ENCODE results near the gene GOPC.
"Not testable (repeated sequence)": the region's sequence is repeated elsewhere in the genome, so short reads cannot be mapped to it uniquely, and the experiment has no call there.

Gene GOPC
- long read RNA-seq, full-length matches to known transcripts = 97 of 136 reads
- long read RNA-seq, partial matches to known transcripts = 15 of 136 reads
- long read RNA-seq, other reads (novel, unspliced or antisense) = 24 of 136 reads

- DNase-seq (ENCODE audit: low read depth in 1 of 2, low spot score in 1 of 2) = peak; percentile 95 to 97
- TF ChIP-seq POLR2AphosphoS5 (IDR thresholded peaks at IDR 0.05; ENCODE audit: low read depth) (peak; percentile 90), REST (IDR thresholded peaks at IDR 0.05; ENCODE audit: insufficient replicate concordance, low read depth) (peak; percentile 54), CTCF (IDR thresholded peaks at IDR 0.05; ENCODE audit: insufficient read depth, low read length) (no peak), GABPA (IDR thresholded peaks at IDR 0.05; ENCODE audit: low read depth) (0 out of 2 replicates have a peak, but pooled peaks have one; percentile 14)
- Histone ChIP-seq H3K4me3 (replicated peaks; ENCODE audit: insufficient read depth, low read length) (peak within 1 kb of the TSS; percentile 82), H3K27me3 (ENCODE audit: insufficient read depth, poor library complexity, severe bottlenecking) (no peaks in the 10 kb centered on the region), H3K27ac (replicated peaks) (peak within 1 kb of the TSS; percentile 85)
Observed at GRCh38 chr6:117602151-117602898, at the start of gene GOPC. TSS of gene GOPC (minus strand) at chr6:117602511. CDS start at chr6:117602288, 223 bp downstream.

- H3K4me3 ChIP-seq (replicated peaks; ENCODE audit: insufficient read depth, low read length); DNase-seq (ENCODE audit: low read depth in 1 of 2, low spot score in 1 of 2); H3K27ac ChIP-seq (replicated peaks); H3K27me3 ChIP-seq (ENCODE audit: insufficient read depth, poor library complexity, severe bottlenecking): not testable (repeated sequence)
Observed at GRCh38 chr6:117651984-117652383, 49.7 kb upstream of the GOPC start.

GRCh38 chr6:117642976-117643375 lies 40.7 kb upstream of the GOPC start:
- no peaks in the 10 kb centered on the region for H3K27me3 ChIP-seq (ENCODE audit: insufficient read depth, poor library complexity, severe bottlenecking)
- no peak overlapping the region for H3K27ac ChIP-seq (replicated peaks)
- TF ChIP-seq GABPA (IDR thresholded peaks at IDR 0.05; ENCODE audit: low read depth) (no peak), CTCF (IDR thresholded peaks at IDR 0.05; ENCODE audit: insufficient read depth, low read length) (no peak), SPI1 (IDR thresholded peaks at IDR 0.05; ENCODE audit: borderline replicate concordance, low read depth) (no peak), POLR2AphosphoS5 (IDR thresholded peaks at IDR 0.05; ENCODE audit: low read depth) (no peak), REST (IDR thresholded peaks at IDR 0.05; ENCODE audit: insufficient replicate concordance, low read depth) (no peak)
- H3K4me3 ChIP-seq (replicated peaks; ENCODE audit: insufficient read depth, low read length) = no peak overlapping the region
- DNase-seq (ENCODE audit: low read depth in 1 of 2, low spot score in 1 of 2) = no peak

- no peak for DNase-seq (ENCODE audit: low read depth in 1 of 2, low spot score in 1 of 2)
- TF ChIP-seq SPI1 (IDR thresholded peaks at IDR 0.05; ENCODE audit: borderline replicate concordance, low read depth) (no peak), REST (IDR thresholded peaks at IDR 0.05; ENCODE audit: insufficient replicate concordance, low read depth) (no peak), GABPA (IDR thresholded peaks at IDR 0.05; ENCODE audit: low read depth) (no peak), POLR2AphosphoS5 (IDR thresholded peaks at IDR 0.05; ENCODE audit: low read depth) (no peak), CTCF (IDR thresholded peaks at IDR 0.05; ENCODE audit: insufficient read depth, low read length) (no peak)
- no peak overlapping the region for H3K4me3 ChIP-seq (replicated peaks; ENCODE audit: insufficient read depth, low read length)
- no peak overlapping the region for H3K27ac ChIP-seq (replicated peaks)
- no peaks in the 10 kb centered on the region for H3K27me3 ChIP-seq (ENCODE audit: insufficient read depth, poor library complexity, severe bottlenecking)
Observed at GRCh38 chr6:117637770-117638169, 35.5 kb upstream of the GOPC start.
